IPS-15b (cell line): ENCODE measurements around the gene CYP2C19.
"Not testable (repeated sequence)": the region's sequence is repeated elsewhere in the genome, so short reads cannot be mapped to it uniquely, and the experiment has no call there.

Source experiments
- H3K27me3 ChIP-seq: one replicate; pipeline ENCODE4 v1.6.1; 2013; ENCODE audit warnings: low read length; ENCODE audit not compliant: control insufficient read depth, insufficient read depth
- H3K36me3 ChIP-seq: one replicate; pipeline ENCODE4 v1.6.1; 2013; ENCODE audit warnings: low read length; ENCODE audit not compliant: control insufficient read depth, insufficient read depth
- H3K4me1 ChIP-seq: one replicate; pipeline ENCODE4 v1.6.1; 2013; ENCODE audit warnings: mild to moderate bottlenecking, low read length; ENCODE audit not compliant: control insufficient read depth, insufficient read depth
- H3K4me3 ChIP-seq: one replicate; pipeline ENCODE4 v1.5.1; 2013; ENCODE audit warnings: low read depth, low read length
- H3K9ac ChIP-seq: one replicate; pipeline ENCODE4 v1.6.1; 2013; ENCODE audit warnings: low read depth, mild to moderate bottlenecking, low read length
- H3K9me3 ChIP-seq: one replicate; pipeline ENCODE4 v1.6.1; 2013; ENCODE audit warnings: mild to moderate bottlenecking, low read length; ENCODE audit not compliant: control insufficient read depth, insufficient read depth

Gene CYP2C19

DNA sequence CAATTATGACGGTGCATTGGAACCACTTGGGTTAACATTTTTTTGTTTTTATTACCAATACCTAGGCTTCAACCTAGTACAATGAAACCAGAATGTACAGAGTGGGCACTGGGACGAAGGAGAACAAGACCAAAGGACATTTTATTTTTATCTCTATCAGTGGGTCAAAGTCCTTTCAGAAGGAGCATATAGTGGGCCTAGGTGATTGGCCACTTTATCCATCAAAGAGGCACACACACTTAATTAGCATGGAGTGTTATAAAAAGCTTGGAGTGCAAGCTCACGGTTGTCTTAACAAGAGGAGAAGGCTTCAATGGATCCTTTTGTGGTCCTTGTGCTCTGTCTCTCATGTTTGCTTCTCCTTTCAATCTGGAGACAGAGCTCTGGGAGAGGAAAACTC lies at the start of gene CYP2C19:
Gene CYP2C19 (plus strand): TSS at position 289 of the 400 bp plus-strand sequence. CDS start 25 bp downstream, at position 314.
- Histone ChIP-seq H3K27me3 (no peaks in the 10 kb centered on the region), H3K9ac (no peak within 1 kb of the TSS)

DNA sequence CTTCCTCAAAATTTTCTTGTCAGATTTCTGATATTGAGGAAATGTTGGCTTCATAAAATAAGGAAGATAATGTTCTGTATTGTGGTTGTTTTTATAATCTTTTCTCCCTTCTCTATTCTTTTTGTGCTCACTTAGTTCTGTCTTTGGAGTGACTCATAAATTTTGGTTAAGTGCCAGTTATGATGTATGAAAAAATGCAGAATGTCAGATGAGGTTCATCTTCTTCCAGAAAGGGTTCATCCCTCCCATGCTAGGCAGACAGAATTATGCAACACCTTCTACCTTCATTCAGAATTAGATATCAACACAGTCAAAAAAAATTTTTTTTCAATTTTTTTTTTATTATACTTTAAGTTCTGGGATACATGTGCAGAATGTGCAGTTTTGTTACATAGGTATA lies 36.6 kb upstream of the CYP2C19 start:
- Histone ChIP-seq H3K27me3 (no peaks in the 10 kb centered on the region), H3K4me3 (no peak overlapping the region), H3K9me3 (no peaks in the 10 kb centered on the region), H3K36me3 (no peaks in the 10 kb centered on the region), H3K4me1 (no peaks in the 10 kb centered on the region), H3K9ac (no peak overlapping the region)

More for the DNA sequence above, at the start of gene CYP2C19:
- Histone ChIP-seq H3K4me1 (no peaks in the 10 kb centered on the region), H3K36me3 (no peaks in the 10 kb centered on the region), H3K9me3 (no peaks in the 10 kb centered on the region), H3K4me3 (no peak within 1 kb of the TSS)

DNA sequence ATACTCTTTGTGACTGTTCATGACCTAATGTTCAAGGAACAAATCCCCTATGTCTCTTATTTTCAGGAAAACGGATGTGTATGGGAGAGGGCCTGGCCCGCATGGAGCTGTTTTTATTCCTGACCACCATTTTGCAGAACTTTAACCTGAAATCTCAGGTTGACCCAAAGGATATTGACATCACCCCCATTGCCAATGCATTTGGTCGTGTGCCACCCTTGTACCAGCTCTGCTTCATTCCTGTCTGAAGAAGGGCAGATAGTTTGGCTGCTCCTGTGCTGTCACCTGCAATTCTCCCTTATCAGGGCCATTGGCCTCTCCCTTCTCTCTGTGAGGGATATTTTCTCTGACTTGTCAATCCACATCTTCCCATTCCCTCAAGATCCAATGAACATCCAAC lies 27.3 kb upstream of the CYP2C19 start:
- no peaks in the 10 kb centered on the region for H3K9me3 ChIP-seq
- no peak overlapping the region for H3K9ac ChIP-seq

DNA sequence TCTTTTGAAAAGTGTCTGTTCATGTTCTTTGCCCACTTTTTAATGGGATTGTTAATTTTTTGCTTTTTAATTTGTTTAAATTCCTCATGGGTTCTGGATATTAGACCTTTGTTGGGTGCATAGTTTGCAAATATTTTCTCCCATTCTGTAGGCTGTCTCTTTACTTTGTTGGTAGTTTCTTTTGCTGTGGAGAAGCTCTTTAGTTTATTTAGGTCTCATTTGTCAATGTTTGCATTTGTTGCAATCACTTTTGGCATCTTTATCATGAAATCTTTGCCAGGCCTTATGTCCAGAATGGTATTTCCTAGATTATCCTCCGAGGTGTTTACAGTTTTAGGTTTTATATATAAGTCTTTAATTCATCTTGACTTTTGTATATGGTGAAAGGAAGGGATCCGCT lies 23.9 kb upstream of the CYP2C19 start:
- H3K36me3 ChIP-seq = no peaks in the 10 kb centered on the region
- H3K4me1 ChIP-seq = no peaks in the 10 kb centered on the region
- H3K9me3 ChIP-seq = peaks cover 6% of the 10 kb centered on the region
- no peak overlapping the region for H3K9ac ChIP-seq
- H3K4me3 ChIP-seq = no peak overlapping the region
- no peaks in the 10 kb centered on the region for H3K27me3 ChIP-seq

More for the DNA sequence above, 27.3 kb upstream of the CYP2C19 start:
- no peaks in the 10 kb centered on the region for H3K27me3 ChIP-seq
- H3K4me1 ChIP-seq = no peaks in the 10 kb centered on the region
- no peak overlapping the region for H3K4me3 ChIP-seq
- no peaks in the 10 kb centered on the region for H3K36me3 ChIP-seq

DNA sequence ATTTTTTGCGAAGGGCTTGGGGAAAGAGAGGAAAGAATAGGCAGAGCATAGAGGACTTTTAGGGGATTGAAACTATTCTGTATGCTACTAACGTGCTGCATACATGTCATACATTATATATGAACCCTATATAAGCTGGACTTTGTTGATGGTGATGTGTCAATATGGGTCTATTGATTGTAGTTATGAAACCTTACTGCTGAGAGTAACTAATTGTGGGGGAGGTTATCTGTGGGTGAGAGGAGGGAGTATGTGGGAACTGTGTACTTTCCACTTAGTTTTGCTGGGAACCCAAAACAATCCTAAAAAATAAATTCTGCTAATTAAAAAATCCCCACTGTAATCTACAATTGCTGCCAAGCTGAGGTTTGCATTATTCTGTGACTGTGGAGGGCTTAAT lies 15.3 kb upstream of the CYP2C19 start:
- Histone ChIP-seq H3K36me3 (no peaks in the 10 kb centered on the region), H3K27me3 (no peaks in the 10 kb centered on the region), H3K9me3 (peaks cover 8% of the 10 kb centered on the region), H3K4me1 (no peaks in the 10 kb centered on the region), H3K4me3 (no peak overlapping the region), H3K9ac (no peak overlapping the region)

DNA sequence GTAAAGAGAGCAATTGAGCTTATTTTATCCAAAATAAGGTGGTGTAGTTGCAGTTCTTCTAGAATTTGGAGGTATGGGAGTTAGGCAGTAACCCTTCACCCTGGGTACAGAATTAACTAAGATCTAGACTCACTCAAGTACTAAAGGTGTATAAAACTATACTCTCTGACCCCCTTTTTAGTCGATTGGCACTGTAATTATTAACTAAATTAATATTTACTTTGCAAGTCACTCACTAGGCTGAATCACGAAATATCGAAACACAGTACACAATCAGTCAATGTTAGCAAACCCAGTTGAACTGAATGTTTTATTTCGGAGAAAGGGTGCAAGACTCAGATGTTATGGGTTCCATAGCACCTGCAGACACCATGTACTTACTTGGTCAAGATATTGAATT lies 14.6 kb upstream of the CYP2C19 start:
- no peaks in the 10 kb centered on the region for H3K4me1 ChIP-seq

DNA sequence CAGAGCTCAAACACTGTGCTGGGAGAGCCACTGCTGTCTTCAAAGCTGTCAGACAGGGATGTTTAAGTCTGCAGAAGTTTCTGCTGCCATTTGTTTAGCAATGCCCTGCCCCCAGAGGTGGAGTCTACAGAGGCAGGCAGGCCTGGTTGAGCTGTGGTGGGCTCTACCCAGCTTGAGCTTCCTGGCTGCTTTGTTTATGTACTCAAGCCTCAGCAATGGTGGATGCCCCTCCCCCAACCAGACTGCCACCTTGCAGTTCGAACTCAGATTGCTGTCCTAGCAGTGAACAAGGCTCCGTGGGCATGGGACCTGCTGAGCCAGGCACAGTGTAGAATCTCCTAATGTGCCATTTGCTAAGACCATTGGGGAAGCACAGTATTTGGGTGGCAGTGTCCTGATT lies 4.6 kb upstream of the CYP2C19 start:
- Histone ChIP-seq H3K4me1 (no peaks in the 10 kb centered on the region), H3K4me3 (no peak overlapping the region), H3K27me3 (no peaks in the 10 kb centered on the region), H3K9me3 (no peaks in the 10 kb centered on the region), H3K36me3 (no peaks in the 10 kb centered on the region), H3K9ac (no peak overlapping the region)

More for the DNA sequence above, 14.6 kb upstream of the CYP2C19 start:
- Histone ChIP-seq H3K4me3 (no peak overlapping the region), H3K9ac (no peak overlapping the region), H3K27me3 (no peaks in the 10 kb centered on the region), H3K36me3 (no peaks in the 10 kb centered on the region), H3K9me3 (peaks cover 8% of the 10 kb centered on the region)

DNA sequence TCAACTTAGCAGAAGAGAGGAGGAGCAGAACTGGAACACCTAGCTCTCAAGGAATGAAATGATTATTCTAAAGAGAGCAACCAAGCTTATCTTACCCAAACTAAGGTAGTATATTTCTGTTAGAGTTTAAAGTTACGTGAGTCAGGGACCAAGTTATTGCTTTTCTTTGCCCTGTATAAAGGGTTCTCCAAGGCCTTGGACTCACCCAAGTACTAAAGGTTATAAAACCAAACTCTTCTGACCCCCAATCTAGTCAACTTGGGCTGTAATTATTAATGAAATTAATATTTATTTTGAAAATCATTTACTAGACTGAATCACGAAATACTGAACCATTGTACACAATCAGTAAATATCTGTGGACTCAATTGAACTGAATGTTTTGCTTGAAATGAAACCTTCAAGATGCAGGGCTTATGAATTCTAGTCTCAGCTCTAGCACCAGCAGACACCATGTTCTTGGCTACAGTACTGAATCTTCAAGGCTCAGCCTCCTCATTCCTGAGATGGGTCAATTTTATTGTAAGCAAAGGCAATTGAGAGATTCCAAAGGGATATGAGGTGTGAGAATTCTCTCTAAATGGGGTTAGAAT lies 1.8 kb upstream of the CYP2C19 start:
- Histone ChIP-seq H3K4me1 (no peaks in the 10 kb centered on the region), H3K9me3 (no peaks in the 10 kb centered on the region), H3K36me3 (no peaks in the 10 kb centered on the region), H3K27me3 (no peaks in the 10 kb centered on the region), H3K9ac (no peak overlapping the region), H3K4me3 (no peak overlapping the region)

DNA sequence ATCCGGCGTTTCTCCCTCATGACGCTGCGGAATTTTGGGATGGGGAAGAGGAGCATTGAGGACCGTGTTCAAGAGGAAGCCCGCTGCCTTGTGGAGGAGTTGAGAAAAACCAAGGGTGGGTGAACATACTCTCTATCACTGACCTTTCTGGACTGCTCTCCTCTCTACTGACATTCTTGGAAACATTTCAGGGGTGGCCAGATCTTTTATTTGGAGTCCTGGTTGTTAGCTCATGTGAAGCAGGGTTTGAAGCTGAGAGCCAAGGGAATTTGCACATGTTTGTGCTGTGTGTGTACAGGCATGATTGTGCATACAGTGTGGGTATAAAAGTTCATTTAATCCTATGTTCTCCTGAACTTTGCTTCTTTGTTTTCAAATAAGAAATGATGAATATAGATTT lies 12.9 kb downstream of the CYP2C19 start:
- not testable (repeated sequence) for H3K27me3 ChIP-seq, H3K9ac ChIP-seq, H3K4me3 ChIP-seq, H3K9me3 ChIP-seq, H3K36me3 ChIP-seq, H3K4me1 ChIP-seq

DNA sequence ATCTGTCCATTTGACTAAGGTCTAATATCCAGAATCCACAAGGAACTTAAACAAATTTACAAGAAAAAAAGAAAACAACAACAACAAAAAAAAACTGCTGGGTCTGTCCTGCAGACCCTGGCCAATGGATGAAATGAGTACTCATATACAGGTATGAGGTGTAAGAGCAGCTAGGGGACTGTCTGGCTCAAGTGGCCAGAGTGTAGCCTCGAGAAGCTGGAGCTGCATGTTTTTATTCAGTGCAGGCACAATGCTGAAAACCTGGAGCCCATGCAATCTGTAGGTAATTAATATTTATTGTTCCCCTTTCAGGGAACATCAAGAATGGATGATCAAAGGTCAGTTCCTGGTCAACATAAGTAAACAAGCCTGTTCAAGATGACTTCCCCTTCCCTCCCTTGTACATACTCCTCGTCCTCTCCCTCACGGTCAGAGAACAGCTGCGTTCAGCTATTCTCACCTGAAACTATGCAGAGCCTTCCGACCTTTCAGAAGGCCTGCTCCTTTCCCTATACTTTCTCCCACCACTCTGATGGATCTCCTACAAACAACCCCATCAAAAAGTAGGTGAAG lies 15.5 kb downstream of the CYP2C19 start:
- no peak overlapping the region for H3K4me3 ChIP-seq
- no peaks in the 10 kb centered on the region for H3K27me3 ChIP-seq
- no peaks in the 10 kb centered on the region for H3K9me3 ChIP-seq

DNA sequence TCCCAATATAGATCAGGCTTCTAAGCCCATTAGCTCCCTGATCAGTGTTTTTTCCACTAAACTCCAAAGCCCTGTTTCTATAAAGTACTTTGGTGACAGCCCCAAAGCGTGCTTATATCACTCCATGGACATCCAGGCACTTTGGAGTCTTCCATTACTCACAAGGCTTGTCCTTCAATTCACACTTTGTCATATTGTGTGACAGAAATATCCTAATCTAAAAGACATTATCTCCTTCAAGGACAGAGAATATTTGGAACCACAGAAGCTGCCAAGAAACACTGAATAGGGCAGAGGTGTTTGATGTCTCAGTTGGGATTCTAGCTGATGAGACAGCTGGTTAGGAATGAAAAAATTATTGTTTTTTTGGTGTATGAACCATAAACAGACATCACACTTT lies 18.4 kb downstream of the CYP2C19 start:
- no peaks in the 10 kb centered on the region for H3K27me3 ChIP-seq
- H3K4me3 ChIP-seq = no peak overlapping the region
- H3K9me3 ChIP-seq = no peaks in the 10 kb centered on the region
- no peaks in the 10 kb centered on the region for H3K36me3 ChIP-seq
- no peak overlapping the region for H3K9ac ChIP-seq
- no peaks in the 10 kb centered on the region for H3K4me1 ChIP-seq

More for the DNA sequence above, 15.5 kb downstream of the CYP2C19 start:
- Histone ChIP-seq H3K9ac (no peak overlapping the region), H3K4me1 (no peaks in the 10 kb centered on the region), H3K36me3 (no peaks in the 10 kb centered on the region)

DNA sequence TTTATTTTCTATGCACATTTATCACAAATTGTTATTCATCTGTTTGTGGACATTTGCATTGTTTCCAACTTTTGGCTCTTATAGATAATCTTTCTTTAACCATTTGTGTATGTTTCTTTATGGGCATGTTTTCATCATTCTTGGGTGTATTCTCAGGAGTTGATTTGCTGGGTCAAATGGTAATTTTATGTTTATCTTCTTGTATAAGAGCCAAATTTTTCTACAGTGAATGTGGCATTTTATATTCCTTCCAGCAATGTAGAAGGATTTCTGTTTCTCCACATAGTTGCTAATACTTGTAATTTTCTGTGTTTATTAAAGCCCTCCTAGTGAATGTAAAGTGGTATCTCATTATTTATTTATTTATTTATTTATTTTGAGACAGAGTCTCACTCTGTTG lies 21.8 kb downstream of the CYP2C19 start:
- H3K4me1 ChIP-seq = no peaks in the 10 kb centered on the region
- no peaks in the 10 kb centered on the region for H3K27me3 ChIP-seq
- no peak overlapping the region for H3K4me3 ChIP-seq
- no peak overlapping the region for H3K9ac ChIP-seq
- H3K9me3 ChIP-seq = no peaks in the 10 kb centered on the region
- no peaks in the 10 kb centered on the region for H3K36me3 ChIP-seq
